ENCODE results near the gene ACOT12.

- no peak for TF ChIP-seq CTCF (IDR thresholded peaks at IDR 0.05)
- TF ChIP-seq EP300 (IDR thresholded peaks at IDR 0.05): no peak
Measured at GRCh38 chr5:81409361-81409760, 15.4 kb upstream of the ACOT12 start.
